GM21381 (cell line): ENCODE data around the gene CHST5.
"Not testable (repeated sequence)": the region's sequence is repeated elsewhere in the genome, so short reads cannot be mapped to it uniquely, and the experiment has no call there.

Experiments
- ATAC-seq: cut with Tn5 transposase; IDR thresholded peaks from one replicate; pipeline ENCODE4 v1.9.1; 2021; ENCODE audit warnings: mild to moderate bottlenecking, moderate library complexity; ENCODE audit not compliant: unreplicated experiment

Gene CHST5

DNA sequence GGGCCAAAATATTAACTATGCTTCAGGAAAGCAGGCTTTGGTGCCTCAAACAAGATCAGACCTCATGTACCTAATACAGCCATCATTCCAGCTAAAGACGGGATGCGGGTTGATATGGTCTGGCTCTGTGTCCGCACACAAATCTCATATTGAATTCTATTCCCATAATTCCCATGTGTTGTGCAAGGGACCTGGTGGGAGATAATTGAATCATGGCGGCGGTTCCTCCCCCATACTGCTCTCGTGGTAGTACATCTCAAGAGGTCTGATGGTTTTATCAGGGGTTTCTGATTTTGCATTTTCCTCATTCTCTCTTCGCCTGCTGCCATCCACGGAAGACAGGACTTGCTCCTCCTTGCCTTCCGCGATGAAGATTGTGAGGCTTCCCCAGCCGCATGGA lies 21.6 kb downstream of the CHST5 start:
- no peak for ATAC-seq

DNA sequence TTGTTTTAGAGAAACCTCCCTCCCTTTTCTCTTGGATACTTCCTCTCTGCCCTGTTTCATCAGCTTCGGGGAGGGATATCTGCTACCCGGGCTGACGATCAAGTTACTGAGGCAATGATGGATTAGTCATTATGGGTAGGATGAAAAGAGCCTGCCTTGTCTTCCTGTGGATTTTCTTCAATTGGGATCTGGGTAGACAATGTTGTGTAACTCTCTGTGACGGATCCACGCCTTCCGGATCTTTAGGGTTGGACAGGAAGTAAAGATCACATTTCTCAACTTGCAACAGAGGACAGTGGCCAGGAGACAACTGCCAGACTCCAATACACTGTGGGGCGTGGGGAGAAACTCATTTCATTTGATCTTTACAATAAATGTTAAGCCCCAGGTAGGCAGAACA lies 29.3 kb downstream of the CHST5 start:
- ATAC-seq, result no peak

GRCh38 chr16:75506107-75506506 lies 29.8 kb downstream of the CHST5 start:
- ATAC-seq, result no peak

DNA sequence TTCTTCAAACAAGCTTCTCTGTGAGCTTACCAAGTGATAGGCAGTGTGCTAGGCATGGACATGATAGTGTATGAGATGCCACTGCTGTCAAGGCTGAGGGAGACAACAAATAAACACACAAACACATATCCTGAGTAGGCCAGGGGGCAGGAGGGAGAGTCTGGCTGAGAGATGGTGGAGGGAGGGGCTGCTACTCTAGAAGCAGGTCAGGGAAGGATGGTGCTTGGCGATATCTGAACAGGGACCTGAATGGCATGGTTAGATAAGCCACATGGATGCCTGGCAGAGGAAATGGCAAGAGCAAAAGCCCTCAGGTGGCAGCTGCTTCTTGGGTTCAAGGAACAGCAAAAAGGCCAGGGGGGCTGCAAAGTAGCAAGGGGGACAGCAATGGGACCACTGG lies 32.1 kb downstream of the CHST5 start:
- ATAC-seq, result no peak

GRCh38 chr16:75502916-75503605 lies 32.8 kb downstream of the CHST5 start:
- ATAC-seq, result no peak

- ATAC-seq, result not testable (repeated sequence)
Measured at GRCh38 chr16:75501820-75502219, 34.1 kb downstream of the CHST5 start.

GRCh38 chr16:75501359-75501758 lies 34.5 kb downstream of the CHST5 start:
- no peak for ATAC-seq

GRCh38 chr16:75498605-75499322 lies 37.1 kb downstream of the CHST5 start:
- ATAC-seq, result not testable (repeated sequence)

DNA sequence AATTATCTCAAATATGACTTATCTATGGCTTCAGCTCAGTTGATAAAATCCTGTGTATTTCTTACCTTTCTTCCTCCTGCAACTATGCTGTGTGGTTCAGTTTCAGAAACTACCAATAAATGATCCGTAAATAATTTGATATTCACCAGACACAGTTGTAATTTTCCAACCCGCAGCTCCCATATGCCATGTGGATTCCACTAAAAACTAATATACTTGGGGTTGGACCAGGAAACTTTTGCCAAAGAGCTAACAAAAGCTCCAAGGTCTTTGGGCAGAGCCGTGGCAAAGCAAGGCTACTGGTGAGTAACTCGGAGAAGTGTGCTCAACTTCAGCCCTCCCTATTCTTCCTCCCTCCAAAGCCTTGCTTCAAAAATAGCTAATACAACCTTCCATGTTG lies 38.4 kb downstream of the CHST5 start:
- ATAC-seq, result no peak

DNA sequence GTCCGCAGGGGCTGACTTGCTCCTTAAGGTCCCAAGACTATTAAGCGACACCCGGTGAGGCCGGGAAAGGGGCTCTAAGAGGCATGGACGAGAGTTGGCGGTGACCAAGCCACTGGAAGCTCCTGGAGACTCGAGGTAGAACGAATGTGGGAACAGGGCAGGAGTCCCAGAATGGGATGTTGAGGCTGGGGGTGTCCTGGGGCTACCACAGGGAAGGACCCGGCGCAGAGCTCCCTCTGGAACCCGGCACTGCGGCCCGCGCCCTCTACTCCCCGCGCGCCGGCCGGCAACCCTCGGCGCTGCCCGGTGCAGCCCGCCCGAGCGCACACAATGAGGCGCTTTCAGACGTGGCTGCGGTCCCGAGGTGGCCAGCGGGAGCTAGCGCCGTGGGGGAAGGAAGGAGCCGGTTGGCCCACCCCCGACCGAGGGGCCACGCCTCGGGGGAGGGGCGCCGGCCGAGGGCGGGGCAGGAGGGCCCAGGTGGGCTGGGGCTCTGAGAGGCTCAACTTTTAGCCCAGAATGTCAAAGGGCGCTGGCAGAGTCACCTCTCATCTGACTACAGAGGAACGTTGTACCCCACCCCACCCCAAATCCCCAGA lies 40.7 kb downstream of the CHST5 start, which contains the start of gene CHST6:
Gene CHST6, minus strand, starts transcription at position 366 of the 599 bp plus-strand sequence. CDS start 15,613 bp downstream, outside the sequence.
- ATAC-seq, result peak; percentile 83

GRCh38 chr16:75494661-75495075 lies 41.2 kb downstream of the CHST5 start:
- no peak for ATAC-seq

GRCh38 chr16:75494184-75494583 lies 41.7 kb downstream of the CHST5 start:
- no peak for ATAC-seq

DNA sequence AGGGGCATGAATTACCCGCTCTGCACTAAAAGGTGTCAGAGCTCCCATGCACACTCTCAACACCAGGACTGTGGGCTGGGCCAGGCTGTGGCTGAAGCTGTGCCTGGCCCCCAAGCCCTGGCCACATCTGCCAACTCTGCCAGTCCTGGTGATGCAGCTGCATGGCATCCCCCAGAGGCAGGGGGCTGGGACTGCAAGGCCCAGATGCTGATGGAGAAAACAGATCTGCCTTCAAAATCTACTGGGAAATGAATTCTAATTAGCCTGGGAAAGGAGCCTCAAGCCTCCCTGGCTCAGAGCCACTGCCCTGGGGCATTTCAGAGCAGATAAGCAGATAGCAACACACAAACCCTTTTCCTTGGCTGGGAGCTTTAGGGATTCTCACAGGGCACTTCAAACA lies 44.0 kb downstream of the CHST5 start:
- no peak for ATAC-seq

DNA sequence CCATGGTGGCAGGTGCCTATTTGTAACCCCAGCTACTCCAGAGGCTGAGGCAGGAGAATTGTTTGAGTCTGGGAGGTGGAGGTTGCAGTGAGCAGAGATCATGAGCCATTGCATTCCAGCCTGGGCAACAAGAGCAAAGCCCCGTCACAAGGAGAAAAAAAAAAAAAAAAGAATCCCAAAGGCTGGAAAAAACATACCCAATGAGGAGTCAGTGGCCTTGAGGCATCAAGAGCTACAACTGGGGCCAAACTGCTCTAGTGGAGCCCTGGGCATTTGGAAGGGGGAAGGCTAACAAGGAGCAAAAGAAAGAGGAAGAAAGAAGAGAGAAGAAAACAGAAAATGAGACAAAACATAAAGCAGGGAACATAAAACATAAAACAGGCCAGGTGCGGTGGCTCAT lies 47.6 kb downstream of the CHST5 start:
- ATAC-seq, result no peak

- peak; percentile 52 for ATAC-seq
Measured at GRCh38 chr16:75486676-75487313, 49.1 kb downstream of the CHST5 start.

- ATAC-seq, result no peak
Measured at GRCh38 chr16:75486014-75486675, 49.8 kb downstream of the CHST5 start.

- ATAC-seq, result peak; percentile 42
Measured at GRCh38 chr16:75485230-75486013, 50.5 kb downstream of the CHST5 start.

DNA sequence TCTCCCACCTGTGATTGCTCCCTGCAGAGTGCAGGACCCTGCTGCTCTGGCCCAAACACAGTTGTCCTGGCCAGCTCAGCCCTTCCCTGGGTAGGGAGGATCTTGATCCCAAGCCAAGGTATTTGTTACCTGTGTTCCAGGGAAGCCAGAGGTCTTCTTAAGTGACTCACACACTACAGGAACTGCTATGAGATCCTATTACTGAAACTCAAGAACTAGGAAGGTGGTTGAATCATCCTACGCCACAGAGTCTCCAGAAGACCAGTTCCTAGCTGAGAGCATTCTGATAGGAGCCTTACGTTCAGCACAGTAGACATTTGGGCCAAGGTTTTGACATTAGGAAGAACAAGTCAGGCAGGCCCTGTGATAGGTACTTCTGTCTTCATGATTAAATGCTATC lies 52.7 kb downstream of the CHST5 start:
- no peak for ATAC-seq

GRCh38 chr16:75482434-75483205 lies 53.3 kb downstream of the CHST5 start:
- no peak for ATAC-seq
